Psoas muscle (tissue), 8 donors: ENCODE data around the gene AKAP11. TPM values are rescaled to one million over a fixed set of nuclear protein-coding genes. Genes with fewer than 3 reads are reported as not detected.

Experiments used
- ATAC-seq, 4 donors: fragments of 200-7000 bp; cut with Tn5 transposase; one replicate each; pipeline ENCODE4 v1.9.1; 2020; ENCODE audit warnings: moderate library complexity in 3 of 4, mild to moderate bottlenecking in 2 of 4
- DNase-seq, 2 donors: peaks; one replicate each; pipeline ENCODE4 v3.0.0-alpha.2; 2020
- H3K27ac ChIP-seq: fragments of 200-600 bp; one replicate; pipeline ENCODE4 v1.8.0; 2022
- H3K27me3 ChIP-seq, 3 donors: fragments of 200-600 bp in 1 of 3; one replicate each; pipeline versions ENCODE4 v1.6.1 to v1.8.0; 2013 to 2022; ENCODE audit warnings: low read length in 2 of 3, mild to moderate bottlenecking in 2 of 3, moderate library complexity in 1 of 3; ENCODE audit not compliant: insufficient read depth in 3 of 3
- H3K36me3 ChIP-seq, 2 donors: fragments of 200-600 bp in 1 of 2; one replicate each; pipeline versions ENCODE4 v1.6.1 to v1.8.0; 2013 to 2022; ENCODE audit warnings: low read depth in 1 of 2, mild to moderate bottlenecking in 1 of 2, moderate library complexity in 1 of 2; ENCODE audit not compliant: insufficient read depth in 1 of 2
- H3K4me1 ChIP-seq: fragments of 200-600 bp; one replicate; pipeline ENCODE4 v1.8.0; 2022
- H3K4me3 ChIP-seq: fragments of 200-600 bp; one replicate; pipeline ENCODE4 v1.8.0; 2022; ENCODE audit warnings: mild to moderate bottlenecking
- H3K9me3 ChIP-seq: fragments of 200-600 bp; one replicate; pipeline ENCODE4 v1.8.0; 2022
- WGBS, 3 donors: extraction: QIAGEN DNeasy Blood & Tissue Kit; methylation state at CpG; one replicate each; pipeline versions ENCODE4 v1.1.6 to v1.1.7; 2013; 5-methylcytosine and 5-hydroxymethylcytosine counted together
- intact Hi-C, 2 donors: fragments of 100-400 bp; cut with DNase I; formaldehyde crosslinking; loops; one replicate each; pipeline versions ENCODE4 v1.11.0 to v1.14.2; 2022
- polyA plus RNA-seq, 3 donors: library from polyadenylated mRNA; stranded (reverse); fragments of 200-250 nt; gene quantifications; one replicate each; pipeline ENCODE4 v1.2.3, GENCODE V29; 2013
- total RNA-seq, 4 donors: library from RNA; stranded (reverse); fragmentation: NEBNext Ultra II Directional in 2 of 4; extraction: Animal tissue kit (Norgen Biotek cat#: 25700) in 2 of 4; gene quantifications; one replicate each; pipeline versions ENCODE4 v1.2.1 to v1.2.4, GENCODE V29; 2021 to 2023
- TF ChIP-seq, protein P1 (sequence below): fragments of 200-600 bp; IDR thresholded peaks from one replicate; pipeline ENCODE4 v1.8.0; 2022; ENCODE audit warnings: antibody characterized with exemption
- donor health status: healthy with polysubstance abuse.
- donor health status: DM: no; HTN: no; CAD: no; lungs with moderate emphysema.
- donor health status: Bipolar disorder and iron deficiency.
- donor health status: healthy.
- donor health status: DM: yes; HTN: yes; CAD: no.
- donor health status: DM: no; HTN: no; CAD: no.
- donor health status: DM: no; HTN: no; CAD: no.
- donor health status: DM: yes; HTN: yes; CAD: no.

Gene AKAP11
- total and polyA plus RNA-seq, 7 donors: 2.6 to 17.7 (median 12.0) TPM

DNA sequence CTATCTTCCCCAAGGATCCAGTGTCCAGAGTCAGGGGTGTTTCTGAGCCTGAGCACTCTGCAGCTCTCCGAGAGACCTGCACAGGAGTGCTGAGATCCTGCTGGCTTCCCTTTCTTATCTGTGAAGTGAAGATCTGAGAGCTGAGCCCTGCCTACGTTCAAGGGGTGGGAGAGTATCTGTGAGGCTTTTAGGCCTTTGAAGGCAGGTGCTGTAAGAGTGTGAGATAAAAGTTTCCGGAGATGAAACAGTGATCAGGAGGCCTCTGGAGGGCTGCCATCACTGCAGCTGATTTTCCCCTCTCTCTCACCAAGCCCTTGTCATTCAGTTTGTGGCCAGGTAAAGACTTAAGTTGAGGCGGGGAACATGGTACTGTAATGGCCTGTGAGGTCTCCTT lies 83.1 kb downstream of the AKAP11 start:
- no peaks in the 10 kb centered on the region for H3K9me3 ChIP-seq
- H3K4me3 ChIP-seq: no peak overlapping the region
- no peaks in the 10 kb centered on the region for H3K36me3 ChIP-seq
- H3K4me1 ChIP-seq: no peaks in the 10 kb centered on the region
- DNase-seq: no peak
- TF ChIP-seq, protein P1, sequence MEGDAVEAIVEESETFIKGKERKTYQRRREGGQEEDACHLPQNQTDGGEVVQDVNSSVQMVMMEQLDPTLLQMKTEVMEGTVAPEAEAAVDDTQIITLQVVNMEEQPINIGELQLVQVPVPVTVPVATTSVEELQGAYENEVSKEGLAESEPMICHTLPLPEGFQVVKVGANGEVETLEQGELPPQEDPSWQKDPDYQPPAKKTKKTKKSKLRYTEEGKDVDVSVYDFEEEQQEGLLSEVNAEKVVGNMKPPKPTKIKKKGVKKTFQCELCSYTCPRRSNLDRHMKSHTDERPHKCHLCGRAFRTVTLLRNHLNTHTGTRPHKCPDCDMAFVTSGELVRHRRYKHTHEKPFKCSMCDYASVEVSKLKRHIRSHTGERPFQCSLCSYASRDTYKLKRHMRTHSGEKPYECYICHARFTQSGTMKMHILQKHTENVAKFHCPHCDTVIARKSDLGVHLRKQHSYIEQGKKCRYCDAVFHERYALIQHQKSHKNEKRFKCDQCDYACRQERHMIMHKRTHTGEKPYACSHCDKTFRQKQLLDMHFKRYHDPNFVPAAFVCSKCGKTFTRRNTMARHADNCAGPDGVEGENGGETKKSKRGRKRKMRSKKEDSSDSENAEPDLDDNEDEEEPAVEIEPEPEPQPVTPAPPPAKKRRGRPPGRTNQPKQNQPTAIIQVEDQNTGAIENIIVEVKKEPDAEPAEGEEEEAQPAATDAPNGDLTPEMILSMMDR: no peak
- no peaks in the 10 kb centered on the region for H3K27me3 ChIP-seq
- no peak for ATAC-seq
- no peak overlapping the region for H3K27ac ChIP-seq
- 82 to 87% (median 85%) methylated on average over 4 of the region's 4 CpGs for WGBS, 3 donors
- intact Hi-C loops: no loop called here

DNA sequence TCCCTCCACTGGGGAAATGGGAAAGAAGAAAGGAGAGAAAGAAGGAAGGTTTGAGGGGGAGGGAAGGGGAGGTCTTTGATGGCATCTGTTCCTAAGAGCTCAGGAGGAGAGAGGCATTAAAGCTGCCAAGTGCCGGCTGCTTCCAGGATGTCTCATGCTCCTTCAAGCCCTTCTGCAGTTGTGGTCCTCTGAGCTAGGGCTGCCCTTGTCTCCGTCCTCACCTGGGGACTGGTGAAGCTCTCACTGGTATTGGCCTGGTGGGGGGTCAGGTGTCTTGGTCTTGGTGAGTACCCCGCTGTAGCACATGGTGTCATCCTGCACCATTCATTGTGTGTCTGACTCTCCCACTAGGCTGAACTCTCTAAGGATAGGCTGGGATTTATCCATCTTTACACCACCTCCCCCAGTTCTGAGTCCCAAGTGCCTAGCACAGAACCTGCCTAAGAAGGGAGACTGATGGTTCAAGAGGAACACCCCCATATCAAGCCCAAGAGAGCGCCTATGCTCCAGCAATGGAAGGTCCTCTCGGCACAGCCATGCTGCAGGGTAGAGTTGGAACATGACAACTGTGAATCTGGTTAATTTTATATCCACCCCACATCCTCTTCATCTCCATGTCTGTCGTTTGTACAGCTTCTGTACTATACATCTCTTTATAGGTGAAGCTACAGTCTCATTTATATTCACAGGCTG lies 83.7 kb downstream of the AKAP11 start:
- no peaks in the 10 kb centered on the region for H3K36me3 ChIP-seq
- no peaks in the 10 kb centered on the region for H3K27me3 ChIP-seq
- TF ChIP-seq, protein P1: no peak
- no peak for DNase-seq
- no peak for ATAC-seq
- no peak overlapping the region for H3K4me3 ChIP-seq
- H3K4me1 ChIP-seq: no peaks in the 10 kb centered on the region
- 85 to 92% (median 91%) methylated on average over 6 of the region's 6 CpGs for WGBS, 3 donors
- no peaks in the 10 kb centered on the region for H3K9me3 ChIP-seq
- H3K27ac ChIP-seq: no peak overlapping the region
- intact Hi-C loops: no loop called here

DNA sequence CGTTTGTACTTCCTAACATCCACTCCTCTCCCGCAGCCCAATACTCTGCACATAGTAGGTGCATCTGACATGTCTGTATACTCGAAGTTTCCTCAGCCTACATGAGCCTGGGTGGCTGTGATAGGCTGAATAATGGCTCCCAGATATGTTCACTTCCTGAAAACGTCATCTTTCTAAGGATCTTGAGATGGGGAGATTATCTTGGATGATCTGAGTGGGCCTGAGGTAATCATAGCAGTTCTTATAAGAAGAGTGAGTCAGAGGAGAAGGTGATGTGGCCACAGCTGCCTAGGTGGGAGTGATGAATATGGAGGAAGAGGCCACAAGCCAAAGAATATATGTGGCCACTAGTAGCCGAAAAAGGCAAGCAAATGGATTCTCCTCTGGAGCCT lies 84.2 kb downstream of the AKAP11 start:
- 84 to 86% (median 85%) methylated on average over 5 of the region's 5 CpGs for WGBS, 3 donors
- no peak overlapping the region for H3K27ac ChIP-seq

DNA sequence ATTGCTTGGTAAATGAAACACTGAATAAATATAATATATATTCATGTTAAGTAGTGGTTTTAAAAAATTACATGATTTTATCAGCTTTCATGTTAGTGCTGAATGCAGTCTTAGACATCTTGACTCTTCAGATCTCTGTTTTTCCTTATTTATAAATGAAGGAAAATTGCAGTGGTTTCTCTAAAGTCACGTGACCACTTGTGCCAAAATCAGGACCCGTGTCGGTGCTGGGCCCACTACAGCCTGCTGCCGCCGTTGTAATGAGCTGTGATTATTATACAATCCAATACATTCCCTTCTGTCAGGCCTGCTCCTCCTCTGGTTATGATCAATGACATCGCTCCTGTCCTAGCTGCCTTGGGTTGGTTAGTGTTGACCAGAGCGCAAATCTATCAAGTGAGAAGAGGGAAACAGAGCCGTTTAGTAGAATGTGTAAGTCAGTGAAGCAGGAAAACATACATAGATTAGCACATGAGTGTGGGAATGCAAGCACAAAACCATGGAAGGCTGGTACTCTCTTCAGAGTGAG lies 88.2 kb downstream of the AKAP11 start:
- Histone ChIP-seq H3K9me3 (no peaks in the 10 kb centered on the region), H3K4me3 (no peak overlapping the region), H3K36me3 (no peaks in the 10 kb centered on the region), H3K27me3 (no peaks in the 10 kb centered on the region), H3K4me1 (no peaks in the 10 kb centered on the region), H3K27ac (no peak overlapping the region)
- 87 to 91% (median 87%) methylated on average over 8 of the region's 8 CpGs for WGBS, 3 donors
- TF ChIP-seq, protein P1: no peak
- intact Hi-C loops: no loop called here
- ATAC-seq (no peak), DNase-seq (no peak)

More for the DNA sequence above, 84.2 kb downstream of the AKAP11 start:
- no peaks in the 10 kb centered on the region for H3K4me1 ChIP-seq
- TF ChIP-seq, protein P1: no peak
- no peaks in the 10 kb centered on the region for H3K27me3 ChIP-seq
- H3K4me3 ChIP-seq: no peak overlapping the region
- no peaks in the 10 kb centered on the region for H3K36me3 ChIP-seq
- DNase-seq: no peak
- H3K9me3 ChIP-seq: no peaks in the 10 kb centered on the region
- intact Hi-C loops: no loop called here
- no peak for ATAC-seq

DNA sequence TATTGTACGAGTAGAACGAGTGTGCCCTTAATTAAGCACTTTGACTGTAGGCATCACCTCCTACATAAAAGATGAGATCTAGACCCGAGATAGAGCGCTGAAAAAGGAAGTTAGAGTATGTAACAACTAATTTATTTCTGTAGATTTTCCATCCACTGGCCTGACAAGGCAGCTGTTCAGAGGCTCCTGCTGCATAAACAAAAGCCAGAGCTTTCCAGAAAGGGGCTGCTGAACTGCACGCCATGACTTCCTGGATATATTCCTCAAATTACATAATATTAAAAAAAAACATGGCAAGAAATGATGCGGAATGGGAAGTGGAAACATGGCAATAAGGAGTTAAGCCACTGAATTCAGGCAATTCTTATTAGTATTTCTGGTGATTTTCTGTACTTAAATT lies 89.7 kb downstream of the AKAP11 start:
- H3K27ac ChIP-seq: no peak overlapping the region
- ATAC-seq (no peak), DNase-seq (no peak)
- TF ChIP-seq, protein P1: no peak
- no peaks in the 10 kb centered on the region for H3K9me3 ChIP-seq
- no peak overlapping the region for H3K4me3 ChIP-seq
- no peaks in the 10 kb centered on the region for H3K4me1 ChIP-seq
- no peaks in the 10 kb centered on the region for H3K27me3 ChIP-seq
- whole genome bisulfite sequencing, 3 donors: 60 to 70% (median 66%) methylated on average over 6 of the region's 6 CpGs
- no peaks in the 10 kb centered on the region for H3K36me3 ChIP-seq
- intact Hi-C loops: no loop called here
